Thyroid gland (tissue), 4 donors: ENCODE measurements around the gene TRPT1. TPM values are rescaled to one million over a fixed set of nuclear protein-coding genes. Genes with fewer than 3 reads are reported as not detected.

Experiments used
- DNase-seq, 2 donors: peaks; one replicate each; pipeline ENCODE4 v3.0.0-alpha.2; 2019
- H3K27ac ChIP-seq, 3 donors: fragments of 200-600 bp; sonication (generic); 1 replicate in 2 of 3; 2 replicates in 1 of 3; pipeline ENCODE4 v1.5.1; 2016 to 2019; ENCODE audit warnings: mild to moderate bottlenecking in 1 of 3, moderate library complexity in 1 of 3
- H3K27me3 ChIP-seq: fragments of 200-600 bp; sonication (generic); one replicate; pipeline ENCODE4 v1.5.1; 2019
- H3K36me3 ChIP-seq, 2 donors: fragments of 200-600 bp; sonication (generic); one replicate each; pipeline ENCODE4 v1.5.1; 2016 to 2019
- H3K4me1 ChIP-seq, 2 donors: fragments of 200-600 bp; sonication (generic); one replicate each; pipeline ENCODE4 v1.5.1; 2017 to 2019
- H3K4me3 ChIP-seq, 3 donors: fragments of 200-600 bp; sonication (generic); replicated peaks in 1 of 3; 1 replicate in 2 of 3; 2 replicates in 1 of 3; pipeline ENCODE4 v1.5.1; 2016; ENCODE audit warnings: mild to moderate bottlenecking in 1 of 3
- H3K9me3 ChIP-seq: fragments of 200-600 bp; sonication (generic); one replicate; pipeline ENCODE4 v1.5.1; 2017
- POLR2A ChIP-seq, 2 donors: fragments of 450-650 bp; IDR thresholded peaks; one replicate each; pipeline ENCODE4 v1.6.1; 2017; ENCODE audit warnings: antibody characterized with exemption in 2 of 2, mild to moderate bottlenecking in 2 of 2, moderate library complexity in 1 of 2
- WGBS, 2 donors: methylation state at CpG; one replicate each; pipeline ENCODE4 v1.1.5; 2017; 5-methylcytosine and 5-hydroxymethylcytosine counted together
- intact Hi-C: fragments of 100-400 bp; cut with DNase I; formaldehyde crosslinking; loops from one replicate; pipeline ENCODE4 v1.15.1; 2023
- total RNA-seq, 4 donors: library from RNA; depleted of rRNA; stranded (reverse); fragments of >200 nt; gene quantifications; one replicate each; pipeline ENCODE4 v1.2.3, GENCODE V29; 2016
- TF ChIP-seq, protein P1 (sequence below), 6 experiments: fragments of 200-600 bp in 3 of 6; fragments of 450-650 bp in 3 of 6; sonication (generic) in 3 of 6; IDR thresholded peaks; one replicate each; pipeline ENCODE4 v1.5.1; 2016 to 2019; ENCODE audit warnings: antibody characterized with exemption in 6 of 6, mild to moderate bottlenecking in 2 of 6, inconsistent platforms in 1 of 6, moderate library complexity in 1 of 6

The TRPT1 gene
- total RNA-seq, 4 donors from 2014 or later: 50.5 to 90.8 (median 65.9) TPM

- peak; percentile 92 to 94 for DNase-seq
- Histone ChIP-seq H3K27me3 (no peaks in the 10 kb centered on the region), H3K36me3 (peaks cover 35 to 40% of the 10 kb centered on the region in 2 donors), H3K27ac (peak overlapping the region in 1 of 3 donors; percentile 10), H3K4me3 (no peak overlapping the region), H3K4me1 (peaks cover 9 to 26% of the 10 kb centered on the region in 2 donors), H3K9me3 (no peaks in the 10 kb centered on the region)
- TF ChIP-seq, protein P1, sequence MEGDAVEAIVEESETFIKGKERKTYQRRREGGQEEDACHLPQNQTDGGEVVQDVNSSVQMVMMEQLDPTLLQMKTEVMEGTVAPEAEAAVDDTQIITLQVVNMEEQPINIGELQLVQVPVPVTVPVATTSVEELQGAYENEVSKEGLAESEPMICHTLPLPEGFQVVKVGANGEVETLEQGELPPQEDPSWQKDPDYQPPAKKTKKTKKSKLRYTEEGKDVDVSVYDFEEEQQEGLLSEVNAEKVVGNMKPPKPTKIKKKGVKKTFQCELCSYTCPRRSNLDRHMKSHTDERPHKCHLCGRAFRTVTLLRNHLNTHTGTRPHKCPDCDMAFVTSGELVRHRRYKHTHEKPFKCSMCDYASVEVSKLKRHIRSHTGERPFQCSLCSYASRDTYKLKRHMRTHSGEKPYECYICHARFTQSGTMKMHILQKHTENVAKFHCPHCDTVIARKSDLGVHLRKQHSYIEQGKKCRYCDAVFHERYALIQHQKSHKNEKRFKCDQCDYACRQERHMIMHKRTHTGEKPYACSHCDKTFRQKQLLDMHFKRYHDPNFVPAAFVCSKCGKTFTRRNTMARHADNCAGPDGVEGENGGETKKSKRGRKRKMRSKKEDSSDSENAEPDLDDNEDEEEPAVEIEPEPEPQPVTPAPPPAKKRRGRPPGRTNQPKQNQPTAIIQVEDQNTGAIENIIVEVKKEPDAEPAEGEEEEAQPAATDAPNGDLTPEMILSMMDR (IDR thresholded peaks at IDR 0.05): peak; percentile 22 to 82 (median 72)
- no peak for TF ChIP-seq POLR2A (IDR thresholded peaks at IDR 0.05)
- 20 to 26% methylated on average over 7 of the region's 7 CpGs for WGBS, 2 donors
- intact Hi-C loops: no loop called here
These were observed 21.5 kb downstream of the TRPT1 start for GRCh38 chr11:64204464-64204989.

DNA sequence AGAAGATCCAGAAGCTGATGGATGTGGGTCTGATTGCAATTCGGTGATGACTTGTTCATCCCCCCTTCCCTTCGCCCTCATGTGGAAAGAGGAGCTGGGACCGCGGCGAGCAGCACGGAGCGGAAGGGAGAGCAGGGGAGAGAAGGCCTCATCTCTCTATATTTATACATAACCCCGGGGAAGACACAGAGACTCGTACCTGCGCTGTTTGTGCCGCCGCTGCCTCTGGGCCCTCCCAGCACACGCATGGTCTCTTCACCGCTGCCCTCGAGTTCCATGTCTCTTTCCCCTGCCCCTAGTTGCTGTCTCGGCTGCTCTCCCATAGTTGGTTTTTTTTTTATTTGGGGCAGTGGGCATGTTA, 21.9 kb downstream of the TRPT1 start:
- intact Hi-C loops: no loop called here
- Histone ChIP-seq H3K4me3 (no peak overlapping the region), H3K36me3 (peaks cover 36 to 43% of the 10 kb centered on the region in 2 donors), H3K27ac (no peak overlapping the region), H3K9me3 (no peaks in the 10 kb centered on the region), H3K4me1 (peaks cover 9 to 26% of the 10 kb centered on the region in 2 donors), H3K27me3 (no peaks in the 10 kb centered on the region)
- no peak for DNase-seq
- TF ChIP-seq POLR2A (IDR thresholded peaks at IDR 0.05): no peak
- TF ChIP-seq, protein P1 (IDR thresholded peaks at IDR 0.05): no peak
- WGBS, 2 donors: 78 to 84% methylated on average over 16 of the region's 16 CpGs

DNA sequence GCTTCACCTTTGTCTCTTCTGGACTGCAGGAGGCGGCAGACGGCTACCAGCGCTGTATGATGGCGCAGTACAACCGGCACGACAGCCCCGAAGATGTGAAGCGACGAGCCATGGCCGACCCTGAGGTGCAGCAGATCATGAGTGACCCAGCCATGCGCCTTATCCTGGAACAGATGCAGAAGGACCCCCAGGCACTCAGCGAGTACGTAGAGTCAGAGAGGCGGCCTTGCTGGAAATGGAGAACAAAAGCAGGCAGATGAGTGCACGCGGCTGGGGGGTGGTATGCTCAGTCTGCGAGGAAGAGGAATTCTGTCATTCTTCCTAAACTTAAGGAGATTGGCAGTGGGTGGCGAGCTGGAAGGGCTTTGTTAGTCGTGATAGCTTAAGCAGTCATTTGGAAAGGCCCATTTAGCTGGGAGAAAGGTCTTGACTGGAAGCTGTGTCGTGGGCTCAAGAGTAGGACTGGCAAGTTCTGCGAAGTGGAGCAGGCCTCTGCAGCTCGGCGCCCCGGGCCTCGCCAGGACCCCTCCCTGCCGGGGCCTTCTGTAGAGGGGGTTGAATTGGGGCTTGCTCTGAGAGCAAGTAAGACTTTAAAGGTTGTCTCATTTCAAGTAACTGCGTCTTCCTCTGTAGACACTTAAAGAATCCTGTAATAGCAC, 22.4 kb downstream of the TRPT1 start:
- Histone ChIP-seq H3K4me3 (no peak overlapping the region), H3K9me3 (no peaks in the 10 kb centered on the region), H3K4me1 (peaks cover 9 to 25% of the 10 kb centered on the region in 2 donors), H3K27ac (no peak overlapping the region), H3K36me3 (peaks cover 41 to 48% of the 10 kb centered on the region in 2 donors), H3K27me3 (no peaks in the 10 kb centered on the region)
- 88% methylated on average over 27 of the region's 27 CpGs for WGBS, 2 donors
- intact Hi-C loops: no loop called here
- TF ChIP-seq, protein P1 (IDR thresholded peaks at IDR 0.05): no peak
- TF ChIP-seq POLR2A (IDR thresholded peaks at IDR 0.05): no peak
- no peak for DNase-seq

- 97 to 99% methylated on average over 9 of the region's 9 CpGs for whole genome bisulfite sequencing, 2 donors
These were observed 23.0 kb downstream of the TRPT1 start for GRCh38 chr11:64202992-64203391.

DNA sequence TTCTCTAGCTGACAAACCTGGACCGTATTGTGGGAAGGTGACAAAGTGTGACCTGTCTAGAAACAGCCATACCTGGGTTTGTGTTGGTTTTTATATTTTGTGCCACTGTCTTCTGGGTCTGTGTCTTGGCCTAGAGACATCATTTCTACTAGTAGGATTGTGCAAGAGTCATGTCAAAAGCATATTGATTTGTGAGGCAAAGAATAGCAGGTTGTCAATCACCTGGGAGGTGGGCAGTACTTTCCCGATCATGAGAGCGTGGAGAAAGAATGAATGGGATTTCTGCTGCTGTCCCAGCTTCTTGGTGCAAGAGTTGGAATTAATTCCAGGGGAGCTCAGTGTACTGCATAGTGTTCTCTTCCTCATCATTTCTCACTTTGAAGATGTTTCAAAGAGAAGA, 24.4 kb downstream of the TRPT1 start:
- no peak for DNase-seq
- intact Hi-C loops: no loop called here
- WGBS, 2 donors: 90 to 94% methylated on average over 3 of the region's 3 CpGs
- Histone ChIP-seq H3K9me3 (no peaks in the 10 kb centered on the region), H3K27me3 (no peaks in the 10 kb centered on the region), H3K36me3 (peaks cover 61 to 68% of the 10 kb centered on the region in 2 donors), H3K4me1 (peaks cover 9 to 13% of the 10 kb centered on the region in 2 donors), H3K4me3 (no peak overlapping the region), H3K27ac (no peak overlapping the region)
- TF ChIP-seq, protein P1 (IDR thresholded peaks at IDR 0.05): no peak
- TF ChIP-seq POLR2A (IDR thresholded peaks at IDR 0.05): no peak

More at GRCh38 chr11:64202992-64203391, 23.0 kb downstream of the TRPT1 start:
- Histone ChIP-seq H3K9me3 (no peaks in the 10 kb centered on the region), H3K36me3 (peaks cover 47 to 53% of the 10 kb centered on the region in 2 donors), H3K27ac (no peak overlapping the region), H3K4me1 (peaks cover 9 to 20% of the 10 kb centered on the region in 2 donors), H3K4me3 (no peak overlapping the region), H3K27me3 (no peaks in the 10 kb centered on the region)
- TF ChIP-seq, protein P1 (IDR thresholded peaks at IDR 0.05): no peak
- no peak for TF ChIP-seq POLR2A (IDR thresholded peaks at IDR 0.05)
- no peak for DNase-seq
- intact Hi-C loops: no loop called here
